RKO (cell line): ENCODE data around the gene ANKRD60.

Source experiments
- DNase-seq: peaks from one replicate; pipeline ENCODE4 v3.0.0-alpha.2; 2016; ENCODE audit warnings: low spot score

ANKRD60 gene, protein sequence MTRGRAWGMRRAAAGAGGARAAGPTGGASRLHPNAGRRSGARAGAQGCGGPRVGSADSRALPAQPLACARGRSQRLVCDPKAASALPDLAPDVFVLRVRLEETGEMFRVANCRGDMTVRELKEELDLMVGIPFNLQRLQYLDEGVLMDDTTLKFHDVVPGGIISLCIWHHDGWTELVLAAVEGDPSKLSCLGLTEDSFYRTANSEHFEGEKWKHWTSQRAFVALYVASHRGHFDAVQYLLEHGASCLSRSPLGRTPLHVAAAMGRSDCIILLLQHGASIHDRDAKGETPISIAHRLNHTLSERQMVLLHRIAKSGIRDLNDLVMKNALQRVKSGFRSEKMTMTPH

GRCh38 chr20:58228484-58229197 lies at the start of gene ANKRD60:
Gene ANKRD60, minus strand, starts transcription at chr20:58228653. Its CDS starts 0 bp downstream, at chr20:58228653.
- no peak for DNase-seq

- no peak for DNase-seq
Observed at GRCh38 chr20:58277578-58278472, 49.4 kb upstream of the ANKRD60 start.

DNA sequence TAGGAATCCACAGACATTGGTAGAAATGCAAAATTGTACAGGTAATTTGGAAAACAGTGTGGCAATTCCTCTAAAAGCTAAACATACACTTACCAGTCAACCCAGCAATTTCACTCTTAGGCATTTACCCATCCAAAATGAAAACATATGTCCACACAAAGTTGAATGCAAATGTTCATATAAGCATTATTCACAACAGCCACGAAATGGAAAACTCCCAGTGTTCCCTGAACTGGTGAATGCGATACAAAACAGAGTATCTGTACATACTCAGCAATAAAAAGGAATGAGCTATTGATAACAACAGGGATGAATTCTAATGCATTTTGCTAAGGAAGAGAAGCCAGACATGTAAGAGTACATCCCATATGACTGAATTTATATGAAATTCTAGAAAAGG lies 48.7 kb upstream of the ANKRD60 start:
- no peak for DNase-seq

DNA sequence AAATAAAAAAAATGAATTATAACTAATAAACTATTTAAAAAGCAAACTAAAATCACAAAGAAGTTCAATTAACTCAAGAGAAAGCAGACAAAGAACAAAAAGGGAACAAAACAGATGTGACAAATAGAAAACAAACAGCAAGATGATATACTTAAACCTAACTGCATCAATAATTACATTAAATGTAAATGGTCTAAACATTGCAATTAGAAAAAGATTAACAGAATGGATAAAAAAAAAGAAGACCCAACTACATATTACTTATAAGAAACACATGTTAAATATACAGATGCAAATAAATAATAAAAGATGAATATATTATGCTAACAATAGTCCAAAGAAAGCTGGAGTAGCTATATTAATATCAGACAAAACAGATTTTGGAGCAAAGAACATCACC lies 45.9 kb upstream of the ANKRD60 start:
- DNase-seq: no peak

DNA sequence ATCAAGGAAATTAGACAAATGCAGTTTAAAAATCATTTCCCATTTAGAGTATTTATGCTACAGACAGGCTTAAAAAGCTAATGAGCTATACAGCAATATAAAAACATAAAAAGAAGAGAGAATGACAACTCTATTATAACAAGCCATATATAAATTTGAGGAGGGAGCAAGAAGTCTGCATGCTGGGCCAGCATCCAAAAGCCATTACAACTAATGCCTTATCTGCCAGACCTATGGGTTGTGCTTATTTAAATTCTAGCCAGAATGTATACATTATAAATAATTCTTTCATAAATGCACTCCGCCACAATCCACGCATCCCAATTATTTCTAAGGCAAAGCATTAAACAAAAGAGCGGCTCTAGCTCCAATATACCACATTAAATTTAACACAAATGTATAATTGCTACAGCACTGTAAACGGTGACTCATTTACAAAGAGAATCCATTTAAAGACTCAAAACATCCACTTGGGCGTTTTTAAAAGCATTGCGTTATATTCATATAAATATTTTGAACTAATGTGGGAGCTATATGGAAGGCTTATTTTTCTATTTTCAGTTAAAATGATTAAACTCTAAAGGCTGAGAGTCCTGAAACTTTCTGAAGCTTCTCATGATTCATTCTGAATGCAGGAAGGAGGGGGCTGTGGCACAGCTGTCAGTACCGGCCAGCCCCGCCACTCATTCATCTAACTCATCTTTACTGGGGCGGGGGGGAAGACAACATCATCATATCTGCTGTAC lies 43.3 kb upstream of the ANKRD60 start:
- no peak for DNase-seq

GRCh38 chr20:58268936-58269619 lies 40.6 kb upstream of the ANKRD60 start:
- no peak for DNase-seq

GRCh38 chr20:58268421-58268821 lies 40.0 kb upstream of the ANKRD60 start:
- DNase-seq: no peak

DNA sequence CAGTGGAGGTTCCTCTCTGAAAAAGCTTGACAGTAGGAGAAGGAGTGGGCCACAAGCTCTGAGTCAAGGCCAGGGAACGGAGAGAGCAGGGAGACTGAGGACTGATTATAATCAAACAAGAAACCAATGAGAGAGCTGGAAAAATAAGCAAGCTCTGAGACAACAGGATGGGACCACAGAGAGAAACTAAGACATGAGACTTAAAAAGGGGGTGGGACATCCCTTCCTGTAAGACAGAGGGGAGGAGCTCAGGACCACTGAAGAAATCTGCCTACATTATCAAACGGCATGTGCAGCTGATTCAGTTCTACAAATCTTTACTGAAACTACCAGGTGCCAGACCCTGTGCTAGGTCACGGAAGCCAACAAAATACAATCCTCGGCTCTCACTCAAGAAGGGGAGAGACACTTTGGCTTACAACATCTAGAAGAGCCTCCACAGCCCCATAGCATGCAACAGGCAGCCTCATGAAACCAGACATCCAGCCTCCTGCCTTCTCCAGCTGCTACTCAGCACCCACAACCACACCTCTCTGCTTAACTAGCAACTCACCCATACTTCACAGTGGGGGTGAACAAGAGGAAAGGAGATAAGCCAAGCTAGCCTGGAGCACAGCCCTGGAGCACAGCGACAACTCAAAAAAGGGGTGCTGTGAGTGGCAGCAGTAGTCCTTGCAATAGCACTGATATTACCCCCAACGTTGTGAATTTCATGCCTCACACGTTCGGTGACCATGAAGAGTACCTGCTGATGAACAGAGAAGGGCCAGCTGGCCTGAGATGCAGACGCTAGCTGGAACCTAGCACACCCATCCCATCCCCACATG lies 39.1 kb upstream of the ANKRD60 start:
- DNase-seq: no peak

GRCh38 chr20:58264271-58264670 lies 35.8 kb upstream of the ANKRD60 start:
- no peak for DNase-seq

GRCh38 chr20:58261660-58262059 lies 33.2 kb upstream of the ANKRD60 start:
- DNase-seq: no peak

DNA sequence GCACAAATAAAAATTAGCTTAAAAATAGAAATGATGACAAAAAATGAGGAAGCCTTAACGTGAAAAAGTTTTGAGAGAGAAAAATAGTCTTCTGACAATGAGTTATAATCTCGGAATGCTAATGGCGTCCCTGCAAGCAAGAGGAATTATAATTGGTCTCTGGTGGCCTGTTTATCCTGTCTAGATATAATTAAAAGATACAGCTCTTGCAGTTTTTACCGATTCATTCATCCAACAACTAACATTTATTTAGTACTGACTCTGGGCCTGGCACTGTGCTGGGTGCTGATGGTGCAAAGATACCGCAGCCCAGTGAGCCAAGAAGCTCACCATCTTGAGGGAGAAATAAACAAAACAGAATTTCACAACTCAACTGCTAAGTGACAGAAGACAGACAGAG lies 31.6 kb upstream of the ANKRD60 start:
- no peak for DNase-seq

DNA sequence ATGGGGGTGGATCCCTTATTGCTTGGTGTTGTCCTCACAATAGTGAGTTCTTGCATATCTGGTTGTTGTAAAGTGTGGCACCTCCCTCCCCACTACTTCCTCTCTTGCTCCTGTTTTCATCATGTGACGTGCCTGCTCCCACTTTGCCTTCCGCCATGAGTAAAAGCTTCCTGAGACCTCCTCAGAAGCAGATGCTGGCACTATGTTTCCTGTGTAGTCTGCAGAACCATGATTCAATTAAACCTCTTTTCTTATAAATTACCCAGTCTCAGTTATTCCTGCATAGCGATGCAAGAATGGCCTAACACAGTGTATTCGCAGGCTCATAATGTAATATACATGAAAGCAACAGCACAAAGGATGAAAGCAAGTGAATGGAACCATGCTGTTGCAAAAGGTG lies 28.4 kb upstream of the ANKRD60 start:
- DNase-seq: no peak

DNA sequence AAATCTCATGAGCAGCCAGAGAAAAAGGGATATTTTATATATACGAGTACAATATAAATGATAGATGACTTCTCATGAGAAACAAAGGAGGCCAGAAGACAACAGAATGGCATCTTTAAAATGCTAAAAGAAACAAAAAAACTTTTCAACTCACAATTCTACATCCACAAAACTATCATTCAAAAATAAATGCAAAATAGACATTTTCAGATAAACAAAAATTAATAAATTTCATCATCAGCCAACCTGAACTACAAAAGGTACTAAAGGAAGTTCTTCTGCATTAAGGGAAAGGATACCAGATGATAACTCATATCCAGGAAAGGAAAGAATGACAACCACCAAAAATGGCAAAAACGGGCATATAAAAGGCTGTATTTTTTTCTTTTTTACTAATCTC lies 27.9 kb upstream of the ANKRD60 start:
- no peak for DNase-seq

GRCh38 chr20:58254890-58255289 lies 26.4 kb upstream of the ANKRD60 start:
- no peak for DNase-seq

GRCh38 chr20:58251979-58252591 lies 23.6 kb upstream of the ANKRD60 start:
- DNase-seq: peak; percentile 92

DNA sequence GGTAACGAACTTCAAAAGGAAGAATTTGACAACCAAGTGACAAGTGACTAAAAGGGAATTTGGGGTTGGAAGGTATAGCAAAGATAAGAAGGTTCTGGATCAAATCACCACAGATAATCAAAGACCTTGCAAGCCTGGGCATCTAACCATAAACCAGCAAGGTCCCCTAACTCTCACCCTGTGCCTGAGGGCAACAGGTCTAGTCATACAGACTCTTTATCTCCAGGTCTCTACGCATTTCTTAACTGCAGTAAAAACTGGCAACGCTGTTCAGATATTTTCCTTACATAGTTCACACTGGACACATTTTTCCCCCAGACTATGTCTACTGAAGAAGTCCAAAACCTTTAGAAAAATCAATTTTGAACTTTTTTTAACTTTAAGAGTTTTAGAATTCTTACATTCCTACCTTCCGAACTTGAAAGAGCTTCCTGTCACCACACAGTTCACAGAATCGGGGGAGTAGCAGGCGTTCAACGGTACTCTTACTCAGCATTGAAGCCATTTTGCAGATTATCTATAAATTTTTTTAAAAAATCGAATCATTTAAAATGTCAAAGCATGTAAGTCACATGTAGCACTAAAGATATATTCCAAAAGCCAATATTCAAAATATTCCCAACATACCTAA lies 23.0 kb upstream of the ANKRD60 start:
- DNase-seq: no peak

DNA sequence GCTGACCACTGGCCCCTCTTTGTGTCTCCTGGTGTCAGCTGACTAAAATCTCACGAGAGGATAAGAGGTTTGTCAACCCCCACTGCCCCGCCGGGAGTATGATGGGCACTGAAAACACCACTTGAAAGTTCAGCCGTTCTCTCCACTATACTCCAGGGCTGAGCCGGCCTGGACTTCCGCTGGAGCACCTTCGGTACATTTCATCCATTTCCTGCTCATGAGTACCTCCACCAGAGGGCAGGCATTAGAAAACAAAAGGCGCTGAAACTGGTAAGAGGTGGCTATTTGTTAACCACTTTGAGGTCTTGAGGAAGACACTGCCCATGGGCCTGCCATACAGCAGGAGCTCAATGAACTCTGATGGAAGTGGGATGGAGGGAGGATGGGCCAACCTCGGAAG lies 17.9 kb upstream of the ANKRD60 start:
- peak; percentile 38 for DNase-seq

DNA sequence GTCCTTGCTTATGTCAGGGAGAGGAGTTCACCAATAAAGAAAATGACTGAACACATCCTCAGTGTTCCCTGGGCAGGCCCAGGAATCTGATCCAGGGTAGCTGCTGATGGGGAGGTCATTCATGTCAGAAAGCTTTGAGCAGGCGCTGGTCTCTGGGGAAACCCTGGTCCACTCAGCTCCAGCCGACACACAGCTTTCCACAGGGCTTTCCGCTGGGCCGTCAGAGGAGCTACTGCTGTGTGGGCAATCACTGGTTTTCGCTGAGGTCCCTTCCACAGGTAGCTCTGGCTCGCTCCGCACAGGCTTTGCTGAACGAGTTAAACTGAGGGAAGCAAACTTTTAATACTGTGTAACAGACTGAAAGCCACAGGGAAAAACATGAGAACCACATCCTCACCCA lies 17.5 kb upstream of the ANKRD60 start:
- no peak for DNase-seq

- no peak for DNase-seq
Observed at GRCh38 chr20:58245181-58245891, 16.9 kb upstream of the ANKRD60 start.
